ENCODE data around the gene PSMA8.
"Not testable (repeated sequence)": the region's sequence is repeated elsewhere in the genome, so short reads cannot be mapped to it uniquely, and the experiment has no call there.

The PSMA8 gene

DNA sequence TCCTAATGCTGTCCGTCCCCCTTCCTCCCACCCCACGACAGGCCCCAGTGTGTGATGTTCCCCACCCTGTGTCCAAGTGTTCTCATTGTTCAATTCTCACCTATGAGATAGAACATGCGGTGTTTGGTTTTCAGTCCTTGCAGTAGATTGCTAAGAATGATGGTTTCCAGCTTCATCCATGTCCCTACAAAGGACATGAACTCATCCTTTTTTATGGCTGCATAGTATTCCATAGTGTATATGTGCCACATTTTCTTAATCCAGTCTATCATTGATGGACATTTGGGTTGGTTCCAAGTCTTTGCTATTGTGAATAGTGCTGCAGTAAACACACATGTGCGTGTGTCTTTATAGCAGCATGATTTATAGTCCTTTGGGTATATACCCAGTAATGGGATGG, 105.0 kb downstream of the PSMA8 start:
- not testable (repeated sequence) for DNase-seq

DNA sequence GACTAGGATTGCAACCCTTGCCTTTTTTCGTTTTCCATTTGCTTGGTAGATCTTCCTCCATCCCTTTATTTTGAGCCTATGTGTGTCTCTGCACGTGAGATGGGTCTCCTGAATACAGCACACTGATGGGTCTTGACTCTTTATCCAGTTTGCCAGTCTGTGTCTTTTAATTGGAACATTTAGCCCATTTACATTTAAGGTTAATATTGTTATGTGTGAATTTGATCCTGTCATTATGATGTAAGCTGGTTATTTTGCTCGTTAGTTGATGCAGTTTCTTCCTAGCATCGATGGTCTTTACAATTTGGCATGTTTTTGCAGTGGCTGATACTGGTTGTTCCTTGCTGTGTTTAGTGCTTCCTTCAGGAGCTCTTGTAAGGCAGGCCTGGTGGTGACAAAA, 108.7 kb downstream of the PSMA8 start:
- DNase-seq: not testable (repeated sequence)

Data from activated CD4-positive, alpha-beta T cell treated with anti-CD3 and anti-CD28 coated beads, Interleukin-2, amount 50 U/mL, for 16 hours (primary cell).